ENCODE measurements around the gene PTTG1.

The PTTG1 gene

GRCh38 chr5:160460377-160461049, 38.9 kb downstream of the PTTG1 start:
- no peak overlapping the region for H2AFZ ChIP-seq (ENCODE audit: low read depth, low read length)
- no peaks in the 10 kb centered on the region for H3K27me3 ChIP-seq (ENCODE audit: insufficient read depth, low read length, poor library complexity)
- no peak overlapping the region for H3K27ac ChIP-seq (ENCODE audit: low read length)
- H3K4me3 ChIP-seq (ENCODE audit: low read depth in 1 of 2, low read length in 2 of 2): no peak overlapping the region
- H3K9me3 ChIP-seq (ENCODE audit: insufficient read depth, low read length, severe bottlenecking): peaks cover 3% of the 10 kb centered on the region
- no peak overlapping the region for H3K9ac ChIP-seq (ENCODE audit: low read depth, low read length)
- no peaks in the 10 kb centered on the region for H3K4me1 ChIP-seq (ENCODE audit: insufficient read depth, low read length)
- H3K36me3 ChIP-seq (ENCODE audit: insufficient read depth, low read length): no peaks in the 10 kb centered on the region
- no peak for DNase-seq
- TF ChIP-seq, protein P1, sequence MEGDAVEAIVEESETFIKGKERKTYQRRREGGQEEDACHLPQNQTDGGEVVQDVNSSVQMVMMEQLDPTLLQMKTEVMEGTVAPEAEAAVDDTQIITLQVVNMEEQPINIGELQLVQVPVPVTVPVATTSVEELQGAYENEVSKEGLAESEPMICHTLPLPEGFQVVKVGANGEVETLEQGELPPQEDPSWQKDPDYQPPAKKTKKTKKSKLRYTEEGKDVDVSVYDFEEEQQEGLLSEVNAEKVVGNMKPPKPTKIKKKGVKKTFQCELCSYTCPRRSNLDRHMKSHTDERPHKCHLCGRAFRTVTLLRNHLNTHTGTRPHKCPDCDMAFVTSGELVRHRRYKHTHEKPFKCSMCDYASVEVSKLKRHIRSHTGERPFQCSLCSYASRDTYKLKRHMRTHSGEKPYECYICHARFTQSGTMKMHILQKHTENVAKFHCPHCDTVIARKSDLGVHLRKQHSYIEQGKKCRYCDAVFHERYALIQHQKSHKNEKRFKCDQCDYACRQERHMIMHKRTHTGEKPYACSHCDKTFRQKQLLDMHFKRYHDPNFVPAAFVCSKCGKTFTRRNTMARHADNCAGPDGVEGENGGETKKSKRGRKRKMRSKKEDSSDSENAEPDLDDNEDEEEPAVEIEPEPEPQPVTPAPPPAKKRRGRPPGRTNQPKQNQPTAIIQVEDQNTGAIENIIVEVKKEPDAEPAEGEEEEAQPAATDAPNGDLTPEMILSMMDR (IDR thresholded peaks at IDR 0.05; ENCODE audit: borderline replicate concordance, extremely low read depth, low read length, poor library complexity, severe bottlenecking): no peak
- no peak for TF ChIP-seq EZH2 (IDR thresholded peaks at IDR 0.05; ENCODE audit: borderline replicate concordance, low read depth, low read length, severe bottlenecking)
- no peaks in the 10 kb centered on the region for H4K20me1 ChIP-seq (ENCODE audit: insufficient read depth, low read length)
- no peaks in the 10 kb centered on the region for H3K79me2 ChIP-seq (ENCODE audit: insufficient read depth, low read length)
- no peak for ATAC-seq (ENCODE audit: insufficient read depth, low read depth)
- H3K4me2 ChIP-seq (ENCODE audit: insufficient read depth, low read length): no peak overlapping the region

- peaks cover 3% of the 10 kb centered on the region for H3K9me3 ChIP-seq (ENCODE audit: insufficient read depth, low read length, severe bottlenecking)
- H3K27me3 ChIP-seq (ENCODE audit: insufficient read depth, low read length, poor library complexity): no peaks in the 10 kb centered on the region
- H4K20me1 ChIP-seq (ENCODE audit: insufficient read depth, low read length): no peaks in the 10 kb centered on the region
- no peak overlapping the region for H3K9ac ChIP-seq (ENCODE audit: low read depth, low read length)
- H3K36me3 ChIP-seq (ENCODE audit: insufficient read depth, low read length): no peaks in the 10 kb centered on the region
- no peak overlapping the region for H3K4me3 ChIP-seq (ENCODE audit: low read depth in 1 of 2, low read length in 2 of 2)
- no peak overlapping the region for H3K27ac ChIP-seq (ENCODE audit: low read length)
- no peaks in the 10 kb centered on the region for H3K79me2 ChIP-seq (ENCODE audit: insufficient read depth, low read length)
- no peak for ATAC-seq (ENCODE audit: insufficient read depth, low read depth)
- H3K4me1 ChIP-seq (ENCODE audit: insufficient read depth, low read length): peaks cover 5% of the 10 kb centered on the region
- TF ChIP-seq, protein P1 (IDR thresholded peaks at IDR 0.05; ENCODE audit: borderline replicate concordance, extremely low read depth, low read length, poor library complexity, severe bottlenecking): no peak
- TF ChIP-seq EZH2 (IDR thresholded peaks at IDR 0.05; ENCODE audit: borderline replicate concordance, low read depth, low read length, severe bottlenecking): no peak
- no peak overlapping the region for H2AFZ ChIP-seq (ENCODE audit: low read depth, low read length)
- H3K4me2 ChIP-seq (ENCODE audit: insufficient read depth, low read length): no peak overlapping the region
- DNase-seq: no peak
Observed at GRCh38 chr5:160461378-160461777, 39.7 kb downstream of the PTTG1 start.

DNA sequence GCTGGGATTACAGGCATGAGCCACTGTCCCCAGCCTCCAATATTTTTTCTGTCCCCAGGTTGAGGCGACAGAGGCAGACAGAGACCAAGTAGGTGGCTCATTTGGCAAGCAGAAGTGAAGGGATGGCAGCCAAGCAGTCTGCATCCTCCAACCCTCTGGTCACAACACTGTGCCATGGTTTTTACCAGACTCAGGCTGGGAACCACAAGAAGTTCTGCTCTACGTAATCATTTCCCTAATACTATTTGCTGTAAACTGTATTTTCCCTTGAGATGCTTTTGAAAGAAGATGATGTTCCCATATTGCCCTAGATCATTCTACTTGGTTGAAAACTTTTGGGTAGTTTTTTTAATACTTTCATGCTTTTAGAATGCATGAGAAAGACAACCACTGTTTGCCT, 40.5 kb downstream of the PTTG1 start:
- Histone ChIP-seq H3K36me3 (ENCODE audit: insufficient read depth, low read length) (no peaks in the 10 kb centered on the region), H3K4me1 (ENCODE audit: insufficient read depth, low read length) (peaks cover 13% of the 10 kb centered on the region), H3K79me2 (ENCODE audit: insufficient read depth, low read length) (no peaks in the 10 kb centered on the region), H3K9ac (ENCODE audit: low read depth, low read length) (no peak overlapping the region), H4K20me1 (ENCODE audit: insufficient read depth, low read length) (no peaks in the 10 kb centered on the region), H3K4me2 (ENCODE audit: insufficient read depth, low read length) (no peak overlapping the region), H2AFZ (ENCODE audit: low read depth, low read length) (no peak overlapping the region), H3K27ac (ENCODE audit: low read length) (no peak overlapping the region), H3K9me3 (ENCODE audit: insufficient read depth, low read length, severe bottlenecking) (peaks cover 3% of the 10 kb centered on the region), H3K27me3 (ENCODE audit: insufficient read depth, low read length, poor library complexity) (no peaks in the 10 kb centered on the region), H3K4me3 (ENCODE audit: low read depth in 1 of 2, low read length in 2 of 2) (no peak overlapping the region)
- TF ChIP-seq EZH2 (IDR thresholded peaks at IDR 0.05; ENCODE audit: borderline replicate concordance, low read depth, low read length, severe bottlenecking): no peak
- TF ChIP-seq, protein P1 (IDR thresholded peaks at IDR 0.05; ENCODE audit: borderline replicate concordance, extremely low read depth, low read length, poor library complexity, severe bottlenecking): no peak
- ATAC-seq (ENCODE audit: insufficient read depth, low read depth) (no peak), DNase-seq (no peak)

Measured in DND-41 (cell line).